Stomach smooth muscle (tissue), 2 donors: Measurements from ENCODE around the gene BABAM1.

ENCODE experiments used
- H3K27ac ChIP-seq: one replicate; pipeline ENCODE4 v1.7.0; 2013; ENCODE audit warnings: mild to moderate bottlenecking, low read length, inconsistent platforms
- H3K27me3 ChIP-seq, 2 donors: one replicate each; pipeline ENCODE4 v1.7.0; 2013; ENCODE audit warnings: low read length in 2 of 2; ENCODE audit not compliant: insufficient read depth in 2 of 2, control insufficient read depth in 1 of 2
- H3K36me3 ChIP-seq, 2 donors: one replicate each; pipeline ENCODE4 v1.7.0; 2013; ENCODE audit warnings: low read length in 2 of 2; ENCODE audit not compliant: control insufficient read depth in 2 of 2, insufficient read depth in 2 of 2
- H3K4me1 ChIP-seq: one replicate; pipeline ENCODE4 v1.7.0; 2013; ENCODE audit warnings: low read length; ENCODE audit not compliant: control insufficient read depth, insufficient read depth
- H3K4me3 ChIP-seq, 2 donors: one replicate each; pipeline ENCODE4 v1.7.0; 2013; ENCODE audit warnings: low read length in 2 of 2
- H3K9ac ChIP-seq, 2 donors: one replicate each; pipeline ENCODE4 v1.7.0; 2013; ENCODE audit warnings: low read length in 2 of 2, mild to moderate bottlenecking in 1 of 2
- H3K9me3 ChIP-seq, 2 donors: one replicate each; pipeline ENCODE4 v1.7.0; 2013; ENCODE audit warnings: low read length in 2 of 2; ENCODE audit not compliant: control insufficient read depth in 2 of 2
- donor health status: healthy.
- donor health status: Pancreatic carcinoma.

Gene BABAM1

DNA sequence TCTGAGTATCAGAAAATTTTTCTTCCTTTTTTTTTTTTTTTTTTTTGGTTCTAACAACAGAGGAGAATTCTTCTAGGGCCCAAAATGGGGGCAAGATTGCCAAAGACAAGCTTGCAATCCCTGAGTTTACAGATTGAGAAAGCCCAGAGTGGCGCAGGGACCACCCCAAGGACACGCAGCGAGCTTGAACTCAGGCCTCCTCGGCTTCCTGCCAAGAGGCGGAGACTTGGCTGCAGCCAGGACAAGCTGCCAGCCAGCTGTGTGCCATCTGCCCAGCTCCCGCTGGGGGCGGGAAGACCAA lies 37.9 kb downstream of the BABAM1 start:
- no peaks in the 10 kb centered on the region for H3K9me3 ChIP-seq
- H3K4me3 ChIP-seq: peak overlapping the region; percentile 86 to 91
- peak overlapping the region; percentile 90 for H3K27ac ChIP-seq
- peaks cover 0 to 3% of the 10 kb centered on the region in 2 donors for H3K36me3 ChIP-seq
- peak overlapping the region; percentile 44 to 47 for H3K9ac ChIP-seq
- H3K4me1 ChIP-seq: peaks cover 57% of the 10 kb centered on the region
- H3K27me3 ChIP-seq: no peaks in the 10 kb centered on the region

DNA sequence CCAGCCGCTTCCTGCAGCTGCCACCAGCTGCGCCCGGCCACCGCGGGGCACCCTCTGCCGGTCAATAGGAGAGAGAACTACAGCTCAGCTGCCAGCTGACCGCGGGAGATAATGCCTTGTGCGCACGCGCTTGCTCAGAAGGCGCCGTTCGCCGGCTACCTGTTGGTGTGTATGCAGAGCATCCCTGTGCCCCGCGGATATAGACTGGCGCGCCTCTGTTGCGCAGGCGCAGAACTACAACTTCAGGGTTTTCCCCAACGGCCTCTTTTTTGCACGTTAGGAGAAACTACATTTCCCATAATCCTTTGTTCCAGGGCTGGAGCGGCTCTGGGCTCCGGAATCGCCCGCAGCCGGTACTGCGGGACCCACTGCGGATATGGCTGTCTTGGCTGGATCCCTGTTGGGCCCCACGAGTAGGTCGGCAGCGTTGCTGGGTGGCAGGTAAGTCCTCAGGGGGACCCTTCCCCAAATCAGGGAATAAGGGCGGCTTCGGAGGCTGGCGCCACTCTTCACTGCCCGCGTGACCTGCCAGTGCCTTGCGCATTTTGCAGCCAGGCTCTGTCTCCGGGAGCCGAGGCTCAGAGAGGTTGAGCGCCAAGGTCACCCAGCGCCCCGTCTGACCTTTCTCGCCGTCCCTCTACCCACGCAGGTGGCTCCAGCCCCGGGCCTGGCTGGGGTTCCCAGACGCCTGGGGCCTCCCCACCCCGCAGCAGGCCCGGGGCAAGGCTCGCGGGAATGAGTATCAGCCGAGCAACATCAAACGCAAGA lies 38.5 kb downstream of the BABAM1 start, which contains the start of gene MRPL34:
MRPL34 (plus strand) TSS at position 356 of the 768 bp plus-strand sequence; CDS start at position 377, 21 bp downstream.
- peak within 1 kb of the TSS; percentile 83 to 86 for H3K9ac ChIP-seq

DNA sequence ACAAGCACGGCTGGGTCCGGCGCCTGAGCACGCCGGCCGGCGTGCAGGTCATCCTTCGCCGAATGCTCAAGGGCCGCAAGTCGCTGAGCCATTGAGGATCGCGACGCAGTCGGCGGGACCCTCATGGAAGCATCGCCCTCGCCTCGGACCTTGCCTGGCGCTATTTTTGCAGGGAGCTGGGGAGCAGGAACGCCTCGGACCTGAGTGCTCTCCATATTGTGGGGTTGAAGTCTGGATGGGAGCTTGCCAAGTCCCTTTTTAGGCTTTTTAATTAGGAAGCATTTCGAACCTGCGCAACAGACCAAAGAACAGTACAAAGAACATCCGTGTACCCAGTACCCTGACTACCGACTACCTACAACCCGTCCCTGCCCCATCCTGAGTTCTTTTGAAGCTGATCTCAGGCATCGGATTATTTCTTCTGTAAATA lies 39.1 kb downstream of the BABAM1 start:
- peaks cover 64% of the 10 kb centered on the region for H3K4me1 ChIP-seq
- H3K4me3 ChIP-seq: peak overlapping the region; percentile 86 to 91
- no peaks in the 10 kb centered on the region for H3K27me3 ChIP-seq
- H3K9me3 ChIP-seq: no peaks in the 10 kb centered on the region
- H3K36me3 ChIP-seq: no peaks in the 10 kb centered on the region
- H3K9ac ChIP-seq: peak overlapping the region; percentile 83 to 86
- H3K27ac ChIP-seq: peak overlapping the region; percentile 90

More for the DNA sequence above, 38.5 kb downstream of the BABAM1 start, which contains the start of gene MRPL34:
- Histone ChIP-seq H3K27ac (peak within 1 kb of the TSS; percentile 90), H3K9me3 (no peaks in the 10 kb centered on the region), H3K36me3 (peaks cover 0 to 2% of the 10 kb centered on the region in 2 donors), H3K27me3 (no peaks in the 10 kb centered on the region), H3K4me3 (peak within 1 kb of the TSS; percentile 86 to 91), H3K4me1 (peaks cover 62% of the 10 kb centered on the region)

DNA sequence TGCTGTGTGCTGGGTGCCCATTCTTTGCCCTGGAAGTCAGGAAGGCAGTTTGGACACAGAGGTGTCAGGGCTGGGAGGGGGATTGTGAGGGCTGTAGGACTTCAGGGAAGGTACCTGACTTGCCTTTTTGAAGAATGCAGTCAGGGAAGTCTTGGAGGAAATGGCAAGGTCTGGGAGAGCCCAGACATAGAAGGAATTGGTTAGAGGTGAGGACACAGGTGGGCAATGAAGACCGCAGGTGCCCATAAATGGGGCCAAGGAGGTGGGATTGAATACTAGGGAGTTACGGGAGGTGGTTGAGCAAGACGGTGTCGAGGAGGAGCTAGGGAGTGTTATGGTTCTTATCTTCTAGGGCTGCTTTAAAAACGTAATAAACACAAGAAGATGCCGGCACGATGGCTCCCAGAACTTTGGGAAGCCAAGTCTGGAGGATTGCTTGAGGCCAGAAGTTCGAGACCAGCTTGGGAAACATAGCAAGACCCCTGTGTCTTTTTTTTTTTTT lies 40.7 kb downstream of the BABAM1 start:
- peak overlapping the region; percentile 11 for H3K27ac ChIP-seq
- H3K4me3 ChIP-seq: no peak overlapping the region
- no peaks in the 10 kb centered on the region for H3K27me3 ChIP-seq
- H3K9me3 ChIP-seq: no peaks in the 10 kb centered on the region
- peaks cover 58% of the 10 kb centered on the region for H3K4me1 ChIP-seq
- peaks cover 0 to 2% of the 10 kb centered on the region in 2 donors for H3K36me3 ChIP-seq
- no peak overlapping the region for H3K9ac ChIP-seq

DNA sequence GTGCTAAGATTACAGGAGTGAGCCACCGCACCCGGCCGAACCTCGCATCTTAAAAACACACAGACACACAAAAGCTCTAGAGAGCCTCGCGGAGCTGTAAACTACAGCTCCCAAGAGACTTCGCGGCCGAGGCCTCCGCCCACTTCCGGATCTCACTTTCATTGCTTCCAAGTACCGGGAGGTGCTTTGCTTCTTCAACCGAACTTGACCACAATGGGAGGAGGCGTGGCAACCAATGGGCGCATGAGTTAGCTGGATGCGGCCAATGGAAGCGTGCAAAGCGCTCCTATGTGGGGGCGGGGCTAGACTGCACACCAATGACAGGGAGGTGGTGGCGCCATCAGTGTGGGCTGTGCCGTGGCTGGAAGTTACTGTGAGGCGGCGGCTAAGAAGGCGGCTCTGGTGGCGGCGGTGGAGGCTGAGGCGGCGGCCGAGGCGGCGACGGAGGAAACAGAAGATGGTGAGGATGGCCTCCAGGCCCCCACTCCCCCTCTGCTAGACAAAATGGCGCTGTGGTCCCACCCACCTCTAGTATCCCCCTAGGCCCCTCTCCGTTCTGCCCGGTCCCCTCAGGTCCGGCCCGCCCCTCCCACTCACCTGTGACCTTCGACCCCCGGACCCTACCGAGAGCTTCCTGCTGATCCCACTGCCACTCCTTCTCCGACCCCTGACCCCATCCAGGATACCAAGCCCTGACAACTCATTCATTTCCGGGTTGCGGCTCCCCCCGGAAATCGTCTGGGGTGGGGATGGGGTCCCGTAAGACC lies 42.1 kb downstream of the BABAM1 start, which contains the start of gene DDA1:
DDA1 (plus strand) TSS at position 366 of the 767 bp plus-strand sequence; CDS start at position 458, 92 bp downstream.
- Histone ChIP-seq H3K9me3 (no peaks in the 10 kb centered on the region), H3K4me1 (peaks cover 48% of the 10 kb centered on the region), H3K36me3 (peaks cover 6 to 7% of the 10 kb centered on the region in 2 donors), H3K4me3 (peak within 1 kb of the TSS; percentile 76 to 91), H3K27me3 (no peaks in the 10 kb centered on the region), H3K9ac (peak within 1 kb of the TSS; percentile 79 to 86), H3K27ac (peak within 1 kb of the TSS; percentile 55)

DNA sequence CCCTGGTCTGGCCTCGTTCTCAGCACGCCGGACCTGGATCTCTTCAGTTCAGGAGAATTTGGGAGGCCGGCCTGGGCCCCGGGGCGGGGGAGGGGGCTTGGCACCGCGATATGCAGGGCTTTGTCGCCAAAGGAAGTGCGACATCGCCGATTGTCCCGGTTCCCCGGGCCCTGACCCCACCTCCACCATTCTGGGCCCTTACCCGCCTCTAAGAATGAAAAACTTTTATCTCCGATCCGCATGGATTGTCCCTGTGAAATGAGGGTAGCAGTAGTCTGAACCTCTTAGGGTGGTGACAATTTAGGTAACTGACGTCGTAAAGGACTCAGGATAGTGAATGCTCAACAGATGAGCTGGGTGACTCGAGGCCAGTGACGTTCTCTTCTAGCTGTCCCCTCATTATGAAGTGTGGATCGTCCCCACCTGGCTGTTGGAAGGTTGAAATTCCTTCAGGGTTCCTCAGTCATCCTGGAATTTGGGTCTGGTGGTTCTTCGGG lies 42.8 kb downstream of the BABAM1 start:
- Histone ChIP-seq H3K9me3 (no peaks in the 10 kb centered on the region), H3K9ac (peak overlapping the region; percentile 79 to 86), H3K36me3 (peaks cover 11 to 12% of the 10 kb centered on the region in 2 donors), H3K27me3 (no peaks in the 10 kb centered on the region), H3K27ac (no peak overlapping the region), H3K4me3 (peak overlapping the region; percentile 76 to 91), H3K4me1 (peaks cover 42% of the 10 kb centered on the region)

DNA sequence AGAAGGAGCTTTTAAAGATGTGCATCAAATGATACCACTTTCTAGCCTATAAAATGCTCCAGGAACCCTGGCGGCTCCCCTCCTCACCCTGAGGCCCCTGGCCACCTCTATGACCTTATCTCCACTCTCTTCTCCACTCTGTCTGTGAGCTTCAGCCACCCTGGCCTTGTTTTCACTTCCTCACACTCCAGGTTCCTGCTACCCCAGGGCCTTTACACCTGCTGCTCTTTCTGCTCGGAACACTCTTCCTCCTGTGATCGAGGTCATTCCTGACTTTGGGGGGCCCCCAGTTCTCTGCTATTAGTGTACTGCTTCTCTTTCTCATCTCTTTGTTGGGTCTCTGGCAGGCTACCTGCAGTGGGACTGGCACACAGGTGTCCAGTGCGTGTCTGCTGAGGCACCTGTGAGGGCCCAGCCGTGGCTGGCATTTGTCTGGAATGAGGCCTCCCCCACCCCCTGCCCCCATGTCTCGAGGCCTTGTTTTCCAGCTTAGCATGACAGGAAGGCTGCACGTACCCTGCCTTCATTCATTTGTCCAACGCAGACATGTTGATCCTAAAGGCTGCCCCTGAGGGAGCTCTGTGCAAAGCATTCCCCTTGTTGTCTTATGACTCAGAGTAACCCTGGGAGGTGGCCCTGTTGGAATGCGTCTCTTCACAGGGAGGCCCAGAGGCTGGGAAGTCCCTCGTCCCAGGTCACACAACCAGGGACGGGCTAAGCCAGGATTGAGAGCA lies 44.4 kb downstream of the BABAM1 start:
- Histone ChIP-seq H3K36me3 (peaks cover 18 to 19% of the 10 kb centered on the region in 2 donors), H3K9ac (no peak overlapping the region), H3K4me1 (peaks cover 31% of the 10 kb centered on the region), H3K9me3 (no peaks in the 10 kb centered on the region), H3K27me3 (no peaks in the 10 kb centered on the region), H3K27ac (no peak overlapping the region), H3K4me3 (no peak overlapping the region)

DNA sequence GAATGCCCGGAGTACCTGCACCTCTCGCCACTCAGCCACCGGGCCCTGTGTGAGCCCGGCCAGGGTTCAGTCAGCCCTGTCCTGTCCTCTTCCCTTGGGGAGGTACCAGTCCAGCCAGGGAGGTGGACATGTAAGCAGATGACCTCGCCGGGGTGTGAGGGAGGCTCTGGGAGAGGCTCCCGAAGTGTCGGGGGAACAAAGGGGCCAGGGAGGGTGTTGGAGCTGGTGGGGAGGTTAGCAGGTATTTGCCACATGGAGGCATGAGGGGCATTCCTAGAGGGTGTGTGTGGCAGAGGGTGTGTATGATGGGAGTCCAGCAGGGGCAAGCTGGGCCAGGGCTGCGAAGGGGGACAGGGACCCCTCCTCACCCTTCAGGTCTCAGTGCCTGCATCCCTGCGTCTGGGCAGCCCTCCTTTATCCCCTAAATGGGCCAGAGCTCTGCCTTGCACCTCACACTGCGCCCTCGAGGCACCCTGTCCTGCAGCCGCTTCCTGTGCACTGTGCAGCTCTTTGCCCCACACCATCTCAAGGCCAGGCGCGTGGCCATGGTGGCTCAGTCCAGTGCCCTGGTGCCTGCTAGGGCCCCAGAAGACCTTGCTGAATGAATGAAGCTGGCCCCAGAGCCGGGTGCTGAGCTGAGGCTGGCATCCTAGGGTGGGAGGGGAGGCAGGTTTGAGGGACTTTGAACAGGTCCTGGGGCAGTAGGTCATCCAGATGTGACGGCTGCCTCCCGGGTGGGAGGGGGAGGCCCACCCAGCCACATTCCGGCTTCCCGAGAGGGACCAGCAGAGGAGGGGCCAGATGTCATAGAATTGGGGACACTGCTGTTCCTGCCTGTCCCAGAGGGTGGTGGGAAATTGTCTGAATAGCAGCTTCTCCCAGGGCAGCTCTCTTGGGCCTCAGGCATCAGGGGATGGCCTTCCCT lies 45.2 kb downstream of the BABAM1 start:
- H3K36me3 ChIP-seq: peaks cover 18 to 19% of the 10 kb centered on the region in 2 donors
- H3K4me1 ChIP-seq: peaks cover 27% of the 10 kb centered on the region
- no peak overlapping the region for H3K27ac ChIP-seq
- no peaks in the 10 kb centered on the region for H3K27me3 ChIP-seq
- no peak overlapping the region for H3K4me3 ChIP-seq
- H3K9me3 ChIP-seq: no peaks in the 10 kb centered on the region
- H3K9ac ChIP-seq: no peak overlapping the region

DNA sequence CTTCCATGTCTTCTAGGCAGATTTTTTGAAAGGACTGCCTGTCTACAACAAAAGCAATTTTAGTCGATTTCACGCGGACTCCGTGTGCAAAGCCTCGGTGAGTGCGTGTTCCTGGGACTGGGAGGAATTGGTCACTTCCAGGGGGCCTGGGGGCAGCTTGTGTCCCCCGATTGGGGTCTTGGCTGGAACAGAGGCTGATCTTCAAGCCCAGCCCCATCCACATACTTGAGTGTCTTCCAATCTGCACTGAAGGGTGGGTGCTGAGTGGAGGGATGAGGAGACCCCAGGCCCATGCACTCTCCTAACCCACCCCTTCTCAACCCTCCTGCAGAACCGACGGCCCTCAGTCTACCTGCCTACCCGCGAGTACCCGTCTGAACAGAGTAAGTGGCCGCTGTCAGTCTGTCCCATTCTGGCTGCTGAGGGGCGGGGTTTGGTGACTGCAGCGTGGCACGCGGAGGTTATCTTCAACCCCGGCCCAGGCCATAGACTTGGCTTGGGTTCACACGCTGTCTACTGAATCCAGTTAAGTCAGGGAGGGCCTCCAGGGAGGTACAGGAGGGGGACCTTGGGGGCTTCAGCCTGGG lies 46.9 kb downstream of the BABAM1 start:
- no peak overlapping the region for H3K9ac ChIP-seq
- no peak overlapping the region for H3K27ac ChIP-seq
- H3K4me3 ChIP-seq: no peak overlapping the region
- H3K27me3 ChIP-seq: no peaks in the 10 kb centered on the region
- H3K9me3 ChIP-seq: no peaks in the 10 kb centered on the region
- peaks cover 18 to 21% of the 10 kb centered on the region in 2 donors for H3K36me3 ChIP-seq
- H3K4me1 ChIP-seq: peaks cover 23% of the 10 kb centered on the region
